ENCODE measurements around the gene ZFP92. TPM values are rescaled to one million over a fixed set of nuclear protein-coding genes. Genes with fewer than 3 reads are reported as not detected.

The ZFP92 gene
- total and polyA plus RNA-seq, 2 of the 8 experiments (the other 6 are each of a cell fraction or from before 2014, with no cell fraction given) = 0.14 to 0.41 TPM

DNA sequence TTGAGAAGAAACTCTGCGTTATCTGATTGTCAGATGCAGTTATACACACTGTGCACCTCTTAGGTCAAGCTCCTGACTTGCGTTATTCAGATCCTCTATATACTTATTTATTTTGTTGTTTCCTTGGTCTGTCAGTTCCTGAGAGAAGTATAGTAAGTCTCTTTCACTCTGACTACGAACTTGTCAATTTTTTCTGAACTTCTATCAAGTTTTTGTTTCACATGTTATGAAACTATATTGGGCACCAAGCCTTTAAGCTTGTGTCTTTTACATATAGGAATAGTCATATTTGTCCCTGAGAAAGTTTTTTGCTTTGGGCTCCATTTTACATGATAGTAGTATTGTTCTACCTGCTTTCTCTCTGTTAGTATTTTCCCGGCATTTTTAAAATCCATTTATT is 45.6 kb upstream of the ZFP92 start:
- no peaks in the 10 kb centered on the region for H3K4me1 ChIP-seq (replicated peaks in 1 of 4; ENCODE audit: control insufficient read depth in 3 of 4, insufficient read depth in 4 of 4, low read length in 3 of 4)
- no peak for TF ChIP-seq RBBP5 (IDR thresholded peaks at IDR 0.05; ENCODE audit: borderline replicate concordance, low read depth, low read length)
- TF ChIP-seq BCL11A (IDR thresholded peaks at IDR 0.05; ENCODE audit: low read depth in 2 of 2, low read length in 2 of 2) = no peak
- no peak for TF ChIP-seq SP2 (IDR thresholded peaks at IDR 0.05; ENCODE audit: low read length)
- TF ChIP-seq KDM1A (IDR thresholded peaks at IDR 0.05; ENCODE audit: borderline replicate concordance, low read length) = no peak
- no peak for TF ChIP-seq SIX5 (IDR thresholded peaks at IDR 0.05; ENCODE audit: low read depth, low read length)
- TF ChIP-seq SP4 (IDR thresholded peaks at IDR 0.05; ENCODE audit: low read length) = no peak
- TF ChIP-seq TAF7 (optimal IDR thresholded peaks at IDR 0.05; ENCODE audit: borderline replicate concordance, low read depth, low read length) = no peak
- TF ChIP-seq, protein P1, sequence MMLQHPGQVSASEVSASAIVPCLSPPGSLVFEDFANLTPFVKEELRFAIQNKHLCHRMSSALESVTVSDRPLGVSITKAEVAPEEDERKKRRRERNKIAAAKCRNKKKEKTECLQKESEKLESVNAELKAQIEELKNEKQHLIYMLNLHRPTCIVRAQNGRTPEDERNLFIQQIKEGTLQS (IDR thresholded peaks at IDR 0.05; ENCODE audit: insufficient read depth, low read depth, low read length) = no peak
- no peak for TF ChIP-seq POU5F1 (IDR thresholded peaks at IDR 0.05; ENCODE audit: low read depth, low read length)
- TF ChIP-seq YY1 (IDR thresholded peaks at IDR 0.05; ENCODE audit: low read depth, low read length) = no peak
- TF ChIP-seq, protein P2, sequence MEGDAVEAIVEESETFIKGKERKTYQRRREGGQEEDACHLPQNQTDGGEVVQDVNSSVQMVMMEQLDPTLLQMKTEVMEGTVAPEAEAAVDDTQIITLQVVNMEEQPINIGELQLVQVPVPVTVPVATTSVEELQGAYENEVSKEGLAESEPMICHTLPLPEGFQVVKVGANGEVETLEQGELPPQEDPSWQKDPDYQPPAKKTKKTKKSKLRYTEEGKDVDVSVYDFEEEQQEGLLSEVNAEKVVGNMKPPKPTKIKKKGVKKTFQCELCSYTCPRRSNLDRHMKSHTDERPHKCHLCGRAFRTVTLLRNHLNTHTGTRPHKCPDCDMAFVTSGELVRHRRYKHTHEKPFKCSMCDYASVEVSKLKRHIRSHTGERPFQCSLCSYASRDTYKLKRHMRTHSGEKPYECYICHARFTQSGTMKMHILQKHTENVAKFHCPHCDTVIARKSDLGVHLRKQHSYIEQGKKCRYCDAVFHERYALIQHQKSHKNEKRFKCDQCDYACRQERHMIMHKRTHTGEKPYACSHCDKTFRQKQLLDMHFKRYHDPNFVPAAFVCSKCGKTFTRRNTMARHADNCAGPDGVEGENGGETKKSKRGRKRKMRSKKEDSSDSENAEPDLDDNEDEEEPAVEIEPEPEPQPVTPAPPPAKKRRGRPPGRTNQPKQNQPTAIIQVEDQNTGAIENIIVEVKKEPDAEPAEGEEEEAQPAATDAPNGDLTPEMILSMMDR (IDR thresholded peaks at IDR 0.05; ENCODE audit: control extremely low read depth in 1 of 3, insufficient read depth in 1 of 3, low read depth in 1 of 3, low read length in 3 of 3) = no peak
- TF ChIP-seq RFX5 (IDR thresholded peaks at IDR 0.05; ENCODE audit: borderline replicate concordance, low read depth, low read length) = no peak

More for the DNA sequence above, 45.6 kb upstream of the ZFP92 start:
- no peaks in the 10 kb centered on the region for H3K36me3 ChIP-seq (ENCODE audit: control insufficient read depth in 2 of 4, insufficient read depth in 4 of 4, low read length in 3 of 4)
- no peak overlapping the region for H2BK12ac ChIP-seq (ENCODE audit: low read depth, low read length)
- no peak overlapping the region for H3K4me2 ChIP-seq (ENCODE audit: insufficient read depth in 1 of 2, low read depth in 2 of 2, low read length in 2 of 2)
- DNase-seq (ENCODE audit: low read depth in 1 of 2, low spot score in 2 of 2) = no peak
- no peak overlapping the region for H3K56ac ChIP-seq (replicated peaks; ENCODE audit: insufficient read length, low read depth, low read length)
- no peaks in the 10 kb centered on the region for H3K79me2 ChIP-seq (ENCODE audit: control insufficient read depth in 1 of 2, insufficient read depth in 2 of 2, low read length in 2 of 2)
- H2BK15ac ChIP-seq (ENCODE audit: low read length) = no peak overlapping the region
- no peak overlapping the region for H3K4ac ChIP-seq (replicated peaks; ENCODE audit: insufficient read length, low read depth, low read length)
- no peak overlapping the region for H2BK120ac ChIP-seq (replicated peaks; ENCODE audit: low read depth, low read length)
- no peak overlapping the region for H2BK5ac ChIP-seq (ENCODE audit: low read depth, low read length)
- no peaks in the 10 kb centered on the region for H3K9me3 ChIP-seq (ENCODE audit: insufficient read depth in 2 of 2, low read depth in 1 of 2, low read length in 1 of 2)
- H4K20me1 ChIP-seq (replicated peaks in 1 of 2; ENCODE audit: control insufficient read depth in 1 of 2, insufficient read depth in 2 of 2, low read length in 2 of 2) = no peaks in the 10 kb centered on the region
- no peak overlapping the region for H4K8ac ChIP-seq (ENCODE audit: extremely low read depth, insufficient read depth, low read length)
- H3K23ac ChIP-seq (ENCODE audit: insufficient read length) = no peak overlapping the region
- H4K91ac ChIP-seq (replicated peaks; ENCODE audit: insufficient read length, low read length) = no peak overlapping the region
- ChIA-PET CTCF (ENCODE audit: partially characterized antibody) (interaction anchor here (1.0 to 1.2 kb wide), 2 partner anchors 8 to 13 kb away, joined by 3 read pairs; no protein-coding TSS in a partner anchor), POLR2A (ENCODE audit: partially characterized antibody) (interaction anchor here (0.8 to 1.2 kb wide), 2 partner anchors 11 to 13 kb away, joined by 3 read pairs; no protein-coding TSS in a partner anchor)
- no peaks in the 10 kb centered on the region for H3K27me3 ChIP-seq (replicated peaks in 1 of 4; ENCODE audit: control insufficient read depth in 3 of 4, extremely low read depth in 1 of 4, insufficient read depth in 3 of 4, low read length in 3 of 4)
- H3K23me2 ChIP-seq (ENCODE audit: low read depth, low read length) = no peaks in the 10 kb centered on the region
- FAIRE-seq = no peak
- H4K5ac ChIP-seq (ENCODE audit: insufficient read length, low read depth, low read length) = no peak overlapping the region
- WGBS, 2 experiments (ENCODE audit: extremely low coverage in 1 of 2, insufficient coverage in 1 of 2, insufficient read length in 1 of 2, insufficient replicate concordance in 2 of 2, low coverage in 1 of 2, low lambda C conversion rate in 2 of 2, missing lambda C conversion rate in 1 of 2) = 85% methylated on average over 4 of the region's 4 CpGs; no CpG with 5 or more reads in 1 of the 2 experiments
- no peak overlapping the region for H2BK20ac ChIP-seq (ENCODE audit: low read length)
- H3K4me3 ChIP-seq (ENCODE audit: extremely low read depth in 1 of 4, insufficient read depth in 2 of 4, low read depth in 3 of 4, low read length in 4 of 4) = no peak overlapping the region
- no peak overlapping the region for H3K18ac ChIP-seq (ENCODE audit: extremely low read depth, low read length)
- H2AK5ac ChIP-seq (ENCODE audit: low read depth, low read length) = no peak overlapping the region
- H3K79me1 ChIP-seq (ENCODE audit: low read depth, low read length) = no peaks in the 10 kb centered on the region
- no peak overlapping the region for H2AFZ ChIP-seq (ENCODE audit: low read length)
- H3K27ac ChIP-seq (ENCODE audit: low read depth, low read length) = no peak overlapping the region
- H3K14ac ChIP-seq (ENCODE audit: insufficient read length) = no peak overlapping the region
- H3K9ac ChIP-seq (replicated peaks in 1 of 4; ENCODE audit: extremely low read depth in 1 of 4, low read depth in 3 of 4, low read length in 3 of 4) = no peak overlapping the region

All from H1 (cell line).